AG10803 (cell line): ENCODE data around the gene SCN1A.

Experiments used
- DNase-seq: peaks from one replicate; pipeline ENCODE4 v3.0.0; 2010; ENCODE audit warnings: low read depth
- H3K4me3 ChIP-seq: 2 replicates; pipeline ENCODE4 v1.5.1; 2011; ENCODE audit warnings: mild to moderate bottlenecking, low read length, control low read depth
- CTCF ChIP-seq: conservative IDR thresholded peaks from 2 replicates; pipeline ENCODE4 v1.5.1; 2011; ENCODE audit warnings: mild to moderate bottlenecking, low read length, control low read depth, inconsistent platforms

The SCN1A gene

GRCh38 chr2:166127217-166128155, at the start of gene SCN1A:
SCN1A (minus strand) TSS chr2:166128020; CDS start chr2:166073621, 54,399 bp downstream.
- DNase-seq, result peak; percentile 48
- peak; percentile 70 for TF ChIP-seq CTCF
- peak within 1 kb of the TSS; percentile 34 for H3K4me3 ChIP-seq

DNA sequence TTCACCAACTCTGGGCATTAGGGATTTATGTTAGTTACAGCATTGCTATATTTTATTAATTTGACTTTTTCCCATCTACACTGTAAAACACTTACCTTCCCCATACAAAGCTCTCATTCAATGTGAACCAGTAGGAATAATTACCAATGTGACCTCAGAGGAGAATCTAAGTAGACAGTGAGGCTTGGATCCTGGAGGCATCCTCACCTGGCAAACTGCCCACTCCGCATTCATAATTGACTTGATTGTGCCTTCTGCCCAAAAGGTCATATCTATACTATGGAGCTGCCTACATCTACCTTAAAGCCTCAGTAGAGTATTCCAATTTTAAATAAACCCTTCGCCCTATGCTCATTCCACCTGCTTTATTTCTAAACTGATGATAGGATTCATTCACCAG, 45.4 kb upstream of the SCN1A start:
- H3K4me3 ChIP-seq, result no peak overlapping the region
- DNase-seq, result no peak
- no peak for TF ChIP-seq CTCF

GRCh38 chr2:166171216-166171615, 43.4 kb upstream of the SCN1A start:
- DNase-seq, result no peak
- TF ChIP-seq CTCF, result no peak
- H3K4me3 ChIP-seq, result no peak overlapping the region

DNA sequence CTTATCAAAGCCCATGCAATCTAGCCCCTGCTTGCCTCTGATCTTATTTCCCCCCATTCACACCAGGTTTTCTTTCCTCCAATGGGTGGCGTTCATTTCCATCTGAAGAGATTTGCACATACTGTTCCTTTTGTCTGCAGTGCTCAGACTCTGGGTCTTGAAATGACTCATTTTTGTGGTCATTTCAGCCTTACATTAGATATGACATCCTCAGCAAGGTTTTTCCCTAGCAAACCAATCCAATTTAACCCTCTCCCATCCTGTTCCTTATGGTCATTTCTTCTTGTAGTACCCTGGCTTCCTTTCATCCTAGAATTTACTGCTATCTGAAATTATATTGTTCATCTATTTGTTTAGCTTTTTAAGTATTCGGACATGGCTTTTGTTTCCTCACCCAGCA, 42.5 kb upstream of the SCN1A start:
- H3K4me3 ChIP-seq, result no peak overlapping the region
- DNase-seq, result no peak
- no peak for TF ChIP-seq CTCF

DNA sequence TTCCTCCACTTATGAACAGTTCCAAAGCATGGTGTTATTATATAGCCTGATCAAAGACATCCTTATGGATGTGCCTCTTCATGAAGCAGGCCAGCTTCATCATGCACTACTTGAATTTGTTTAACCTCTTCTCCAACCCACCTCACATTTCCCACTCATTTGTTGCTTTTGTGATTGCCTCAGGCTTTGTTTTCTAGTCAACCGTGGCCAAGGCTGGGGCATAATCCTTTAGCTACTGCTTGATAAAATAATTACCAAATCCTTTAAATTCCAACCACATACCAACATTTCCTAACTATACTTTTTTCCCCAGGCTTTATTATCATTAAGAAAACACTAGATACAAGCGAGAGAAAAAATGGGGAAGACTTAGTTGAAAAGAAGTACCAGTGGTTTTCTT, 39.6 kb upstream of the SCN1A start:
- TF ChIP-seq CTCF, result no peak
- no peak for DNase-seq
- H3K4me3 ChIP-seq, result no peak overlapping the region

DNA sequence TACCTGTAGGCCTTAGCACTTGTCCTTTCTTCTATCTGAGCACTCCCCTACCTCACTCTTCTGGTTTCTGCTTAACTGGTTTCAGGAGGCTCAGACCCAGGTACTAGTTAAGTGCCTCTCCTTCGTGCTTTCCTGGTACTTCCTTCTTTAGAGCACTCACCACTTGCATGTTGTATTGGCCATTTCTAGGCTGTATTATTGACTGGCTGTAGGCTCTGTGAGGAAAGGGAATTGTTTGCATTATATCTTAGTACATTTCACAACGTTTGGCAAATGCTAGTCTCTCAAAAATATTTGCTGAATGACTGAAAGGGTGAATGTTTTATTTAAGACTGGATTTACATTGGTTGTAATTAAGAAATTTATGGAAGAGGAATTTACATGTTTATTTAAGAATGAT, 36.0 kb upstream of the SCN1A start:
- no peak for DNase-seq
- no peak overlapping the region for H3K4me3 ChIP-seq
- no peak for TF ChIP-seq CTCF

GRCh38 chr2:166158546-166158945, 30.7 kb upstream of the SCN1A start:
- H3K4me3 ChIP-seq, result no peak overlapping the region
- peak; percentile 62 for DNase-seq
- no peak for TF ChIP-seq CTCF
